Nucleus accumbens (tissue), 56 donors: ENCODE results near the gene TMSB10.
"Not testable (repeated sequence)": the region's sequence is repeated elsewhere in the genome, so short reads cannot be mapped to it uniquely, and the experiment has no call there.

ENCODE experiments used
- DNase-seq, 56 donors: peaks; one replicate each; lab custom pipeline; 2025; lab: John Stamatoyannopoulos, UW

The TMSB10 gene

GRCh38 chr2:84905181-84906107, at the start of gene TMSB10:
Gene TMSB10, plus strand, starts transcription at chr2:84905656.
- peak in 55 of 56 donors; percentile 29 to 92 (median 72) for DNase-seq

- no peak for DNase-seq
Observed at GRCh38 chr2:84855731-84856130, 49.7 kb upstream of the TMSB10 start.

GRCh38 chr2:84856787-84857186, 48.7 kb upstream of the TMSB10 start:
- DNase-seq: no peak

GRCh38 chr2:84857566-84857965, 47.9 kb upstream of the TMSB10 start:
- DNase-seq: no peak

- no peak for DNase-seq
Observed at GRCh38 chr2:84858123-84858522, 47.3 kb upstream of the TMSB10 start.

GRCh38 chr2:84858937-84859336, 46.5 kb upstream of the TMSB10 start:
- DNase-seq: no peak

GRCh38 chr2:84861539-84861938, 43.9 kb upstream of the TMSB10 start:
- DNase-seq: no peak

GRCh38 chr2:84862006-84862405, 43.5 kb upstream of the TMSB10 start:
- no peak for DNase-seq

- no peak for DNase-seq
Observed at GRCh38 chr2:84865181-84865783, 40.2 kb upstream of the TMSB10 start.

- no peak for DNase-seq
Observed at GRCh38 chr2:84866122-84866521, 39.3 kb upstream of the TMSB10 start.

GRCh38 chr2:84868327-84868726, 37.1 kb upstream of the TMSB10 start:
- not testable (repeated sequence) for DNase-seq

GRCh38 chr2:84870306-84870705, 35.1 kb upstream of the TMSB10 start:
- no peak for DNase-seq

- not testable (repeated sequence) for DNase-seq
Observed at GRCh38 chr2:84872691-84873090, 32.8 kb upstream of the TMSB10 start.

- DNase-seq: no peak
Observed at GRCh38 chr2:84873350-84873749, 32.1 kb upstream of the TMSB10 start.

- DNase-seq: no peak
Observed at GRCh38 chr2:84874381-84875212, 30.9 kb upstream of the TMSB10 start.

GRCh38 chr2:84875213-84875560, 30.3 kb upstream of the TMSB10 start:
- DNase-seq: no peak

- not testable (repeated sequence) for DNase-seq
Observed at GRCh38 chr2:84875619-84876018, 29.8 kb upstream of the TMSB10 start.

- no peak for DNase-seq
Observed at GRCh38 chr2:84876369-84876768, 29.1 kb upstream of the TMSB10 start.

- DNase-seq: no peak
Observed at GRCh38 chr2:84878459-84878858, 27.0 kb upstream of the TMSB10 start.

GRCh38 chr2:84878896-84879583, 26.4 kb upstream of the TMSB10 start:
- no peak for DNase-seq
